ENCODE data around the gene RERE.
A peak's percentile ranks its signal among the peaks of the same experiment; 100 is the strongest.

DNA sequence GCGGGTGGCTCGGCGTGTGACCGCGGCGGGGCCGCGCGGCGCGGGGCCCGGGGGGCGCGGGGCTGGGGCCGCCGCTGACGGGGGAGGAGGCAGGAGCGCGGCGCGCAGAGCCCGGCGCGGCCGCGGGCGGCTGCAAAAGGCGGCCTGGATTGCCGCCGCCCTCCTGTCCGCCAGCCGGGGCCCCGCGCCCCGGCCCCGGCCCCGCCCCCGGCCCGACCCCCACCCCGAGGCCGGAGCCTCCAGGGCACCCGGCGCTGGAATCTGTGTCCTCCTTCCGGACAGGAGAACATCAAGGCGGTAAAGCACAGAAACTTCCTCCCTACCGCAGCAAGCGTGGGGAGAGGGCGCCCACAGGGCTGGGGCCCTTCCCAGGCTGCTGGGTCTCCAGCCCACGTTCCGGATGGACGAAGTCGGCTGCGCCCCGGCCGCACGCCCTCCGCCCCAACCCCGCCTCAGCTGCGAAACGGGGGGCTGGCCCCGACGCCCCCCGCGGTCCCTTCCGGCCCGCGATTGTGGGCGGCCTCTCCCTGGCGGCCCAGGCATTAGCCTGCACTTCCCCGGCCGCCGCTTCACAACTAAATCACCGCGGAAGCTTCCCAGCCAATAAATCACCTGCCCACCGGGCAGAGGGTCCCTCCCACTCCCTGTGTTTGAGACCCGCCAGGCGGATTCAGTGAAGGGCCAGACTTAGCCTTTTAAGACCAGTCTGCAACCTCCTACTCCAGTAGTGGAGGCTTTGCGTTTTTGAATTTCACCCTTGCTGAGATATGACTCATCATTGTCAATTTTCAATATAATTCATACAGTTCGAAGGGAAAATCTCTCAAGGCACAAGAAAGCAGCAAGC lies 393.5 kb downstream of the RERE start:
- TF ChIP-seq FOXA1 (IDR thresholded peaks at IDR 0.05): no peak
- TF ChIP-seq FOXM1 (IDR thresholded peaks at IDR 0.05; ENCODE audit: borderline replicate concordance): no peak
- no peak for TF ChIP-seq BHLHE40 (IDR thresholded peaks at IDR 0.05; ENCODE audit: borderline replicate concordance)
- TF ChIP-seq ZNF384 (IDR thresholded peaks at IDR 0.05): no peak
- TF ChIP-seq NFRKB (IDR thresholded peaks at IDR 0.05): no peak
- TF ChIP-seq, protein P1, sequence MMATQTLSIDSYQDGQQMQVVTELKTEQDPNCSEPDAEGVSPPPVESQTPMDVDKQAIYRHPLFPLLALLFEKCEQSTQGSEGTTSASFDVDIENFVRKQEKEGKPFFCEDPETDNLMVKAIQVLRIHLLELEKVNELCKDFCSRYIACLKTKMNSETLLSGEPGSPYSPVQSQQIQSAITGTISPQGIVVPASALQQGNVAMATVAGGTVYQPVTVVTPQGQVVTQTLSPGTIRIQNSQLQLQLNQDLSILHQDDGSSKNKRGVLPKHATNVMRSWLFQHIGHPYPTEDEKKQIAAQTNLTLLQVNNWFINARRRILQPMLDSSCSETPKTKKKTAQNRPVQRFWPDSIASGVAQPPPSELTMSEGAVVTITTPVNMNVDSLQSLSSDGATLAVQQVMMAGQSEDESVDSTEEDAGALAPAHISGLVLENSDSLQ (IDR thresholded peaks at IDR 0.05): peak; percentile 95
- TF ChIP-seq SUZ12 (IDR thresholded peaks at IDR 0.05): no peak
- TF ChIP-seq CTBP1 (IDR thresholded peaks at IDR 0.05; ENCODE audit: borderline replicate concordance): no peak
- no peak for TF ChIP-seq L3MBTL2 (conservative IDR thresholded peaks at IDR 0.05)
